GM12873 (cell line): ENCODE results near the gene PSME3IP1.

ENCODE experiments used
- TF ChIP-seq, protein P1 (sequence below): IDR thresholded peaks from 2 replicates; pipeline ENCODE4 v1.5.1; 2012; ENCODE audit warnings: low read depth, mild to moderate bottlenecking, moderate library complexity, low read length, control low read depth; ENCODE audit not compliant: insufficient read depth; ENCODE audit errors: missing control alignments

PSME3IP1 gene

DNA sequence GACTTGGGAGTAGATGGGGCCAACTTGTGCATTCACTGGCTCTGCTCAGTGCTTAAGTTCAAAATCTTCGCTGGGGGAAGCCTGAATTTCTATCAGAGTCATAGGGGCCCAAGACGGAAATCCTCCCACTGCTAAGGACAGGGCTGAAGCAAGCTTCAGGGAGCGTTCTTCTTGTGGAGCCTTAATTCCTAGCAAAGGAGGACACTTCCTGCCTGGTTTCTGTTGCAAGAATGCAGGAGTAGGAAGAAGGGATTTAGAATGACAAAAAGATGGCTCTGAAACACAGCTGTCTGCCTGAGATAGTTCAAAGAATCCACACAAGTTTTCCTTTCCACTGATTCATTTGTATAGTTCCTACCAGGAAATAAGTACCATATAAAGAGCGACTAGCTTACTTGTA lies 26.4 kb downstream of the PSME3IP1 start:
- TF ChIP-seq, protein P1, sequence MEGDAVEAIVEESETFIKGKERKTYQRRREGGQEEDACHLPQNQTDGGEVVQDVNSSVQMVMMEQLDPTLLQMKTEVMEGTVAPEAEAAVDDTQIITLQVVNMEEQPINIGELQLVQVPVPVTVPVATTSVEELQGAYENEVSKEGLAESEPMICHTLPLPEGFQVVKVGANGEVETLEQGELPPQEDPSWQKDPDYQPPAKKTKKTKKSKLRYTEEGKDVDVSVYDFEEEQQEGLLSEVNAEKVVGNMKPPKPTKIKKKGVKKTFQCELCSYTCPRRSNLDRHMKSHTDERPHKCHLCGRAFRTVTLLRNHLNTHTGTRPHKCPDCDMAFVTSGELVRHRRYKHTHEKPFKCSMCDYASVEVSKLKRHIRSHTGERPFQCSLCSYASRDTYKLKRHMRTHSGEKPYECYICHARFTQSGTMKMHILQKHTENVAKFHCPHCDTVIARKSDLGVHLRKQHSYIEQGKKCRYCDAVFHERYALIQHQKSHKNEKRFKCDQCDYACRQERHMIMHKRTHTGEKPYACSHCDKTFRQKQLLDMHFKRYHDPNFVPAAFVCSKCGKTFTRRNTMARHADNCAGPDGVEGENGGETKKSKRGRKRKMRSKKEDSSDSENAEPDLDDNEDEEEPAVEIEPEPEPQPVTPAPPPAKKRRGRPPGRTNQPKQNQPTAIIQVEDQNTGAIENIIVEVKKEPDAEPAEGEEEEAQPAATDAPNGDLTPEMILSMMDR, result no peak

DNA sequence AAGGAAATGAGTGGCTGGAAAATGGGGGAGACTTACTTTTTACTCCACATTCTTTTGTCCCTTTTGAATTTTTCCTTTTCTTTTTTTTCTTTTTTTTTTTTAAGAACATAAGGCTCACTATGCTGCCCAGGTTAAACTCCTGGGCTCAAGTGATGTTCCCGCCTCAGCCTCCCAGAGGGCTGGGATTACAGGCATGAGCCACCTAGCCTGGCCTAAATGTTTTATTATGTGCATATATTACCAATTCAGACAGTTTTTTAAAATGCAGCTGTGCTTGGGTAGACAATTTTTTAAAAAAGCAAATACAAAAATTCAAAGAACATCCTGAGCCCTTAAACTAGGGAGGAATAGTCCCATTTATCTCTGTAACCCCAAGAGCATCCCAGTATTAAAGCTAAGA lies 28.3 kb downstream of the PSME3IP1 start:
- TF ChIP-seq, protein P1, result no peak

DNA sequence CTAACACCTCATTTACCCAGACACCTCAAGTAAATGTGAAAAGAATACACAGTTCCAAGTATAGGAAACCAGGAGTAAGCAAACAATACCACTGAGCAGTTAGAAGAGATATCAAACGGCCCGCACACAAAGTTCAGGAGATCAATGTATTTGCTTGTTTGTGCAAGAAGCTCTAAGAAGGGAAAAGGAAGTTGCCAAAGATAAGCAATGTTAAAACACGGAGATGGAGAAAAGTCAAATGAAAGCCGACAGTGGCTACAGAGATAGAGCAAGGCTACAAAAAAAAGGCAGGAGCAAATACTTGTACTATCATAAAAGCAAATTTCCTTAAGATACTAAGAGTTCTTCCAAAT lies 29.5 kb downstream of the PSME3IP1 start:
- TF ChIP-seq, protein P1, result no peak

DNA sequence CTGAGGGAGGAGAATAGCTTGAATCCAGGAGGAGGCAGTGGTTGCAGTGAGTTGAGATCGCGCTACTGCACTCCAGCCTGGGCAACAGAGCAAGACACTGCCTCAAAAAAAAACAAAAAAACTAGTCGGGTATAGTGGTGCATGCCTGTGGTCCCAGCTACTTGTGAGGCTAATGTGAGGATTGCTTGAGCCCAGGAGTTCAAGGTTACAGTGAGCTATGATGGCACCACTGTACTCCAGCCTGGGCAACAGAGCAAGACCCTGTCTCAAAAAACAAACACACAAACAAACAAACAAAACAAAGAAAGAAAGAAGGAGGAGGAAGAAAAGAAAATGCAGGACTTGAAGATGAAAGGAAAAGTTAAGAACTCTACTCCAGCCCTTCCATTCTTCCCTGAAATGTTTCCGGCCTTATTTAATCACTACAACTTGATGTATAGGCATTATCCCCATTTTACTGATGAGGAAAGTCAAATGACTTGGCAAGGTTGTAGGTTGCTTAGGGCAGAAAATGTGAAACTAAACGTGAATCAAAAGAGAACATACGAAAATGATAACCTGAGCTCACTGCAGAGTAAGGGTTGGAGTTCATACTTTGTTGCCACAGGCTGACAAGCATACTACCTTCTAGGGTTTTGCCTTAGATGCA lies 30.0 kb downstream of the PSME3IP1 start:
- TF ChIP-seq, protein P1, result no peak

DNA sequence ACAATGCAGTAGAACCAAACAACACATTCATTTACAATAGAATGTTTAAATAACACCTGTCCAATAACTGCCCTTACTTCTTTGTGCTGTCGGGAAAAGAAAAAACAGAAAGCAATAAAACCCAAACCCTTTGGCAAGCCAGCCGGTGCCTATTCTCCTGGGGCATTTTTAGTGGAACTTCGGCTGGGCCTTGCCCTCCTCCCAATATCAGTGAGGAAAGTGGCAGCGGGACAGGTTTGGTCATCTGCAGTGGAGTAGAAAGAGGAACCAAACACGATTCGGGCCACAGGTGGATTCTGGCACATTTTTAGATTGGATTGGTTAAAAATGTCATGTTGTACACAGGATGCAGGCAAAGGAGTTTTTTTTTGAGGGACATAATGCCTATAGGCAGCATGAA lies 32.0 kb downstream of the PSME3IP1 start:
- TF ChIP-seq, protein P1, result no peak

DNA sequence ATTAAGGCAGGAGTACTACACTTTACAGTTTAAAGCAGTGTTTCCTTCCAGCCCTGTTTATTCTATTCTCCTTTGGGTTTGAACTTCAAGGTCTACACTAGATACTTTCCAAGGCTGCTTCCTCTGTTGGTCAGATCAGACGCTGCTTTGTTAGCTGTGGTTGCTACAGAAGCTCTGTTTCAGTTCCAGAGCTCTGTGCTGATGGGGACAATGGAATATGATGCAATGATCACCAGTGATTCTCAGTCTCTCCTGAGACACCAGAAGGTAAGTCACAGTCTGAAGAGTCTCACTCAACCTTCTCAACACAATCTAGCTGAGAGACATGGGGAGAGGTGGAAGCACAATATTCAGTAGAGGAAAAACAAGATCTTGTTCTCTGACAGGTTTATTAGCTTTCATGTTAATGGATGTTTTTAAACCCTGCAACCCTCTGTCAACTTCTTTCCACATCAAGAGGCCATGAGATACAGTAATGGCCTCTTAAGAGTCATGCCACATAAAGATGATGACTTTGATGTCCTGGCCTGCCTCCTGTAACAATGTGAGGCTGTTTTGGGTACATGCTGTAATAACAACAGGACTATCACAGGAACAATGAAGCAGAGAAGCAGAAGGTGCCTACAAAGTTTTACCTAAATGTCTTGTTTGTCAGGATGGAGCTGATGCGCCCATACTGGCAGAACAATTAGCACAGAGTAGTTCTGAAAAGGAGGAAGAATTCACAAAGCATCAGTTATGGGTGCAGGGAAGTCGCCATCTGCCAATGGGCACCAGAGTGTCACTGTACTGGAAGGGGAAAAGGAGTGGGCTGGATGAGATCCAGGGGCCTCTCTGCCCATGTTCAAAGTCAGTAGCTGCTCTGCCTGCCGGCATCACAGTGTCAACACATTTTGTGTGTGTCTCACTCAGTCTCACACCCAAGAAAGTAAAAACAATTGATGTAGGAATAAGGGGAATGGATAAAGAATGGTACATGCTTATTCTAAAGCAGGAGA lies 33.4 kb downstream of the PSME3IP1 start:
- TF ChIP-seq, protein P1, result no peak

DNA sequence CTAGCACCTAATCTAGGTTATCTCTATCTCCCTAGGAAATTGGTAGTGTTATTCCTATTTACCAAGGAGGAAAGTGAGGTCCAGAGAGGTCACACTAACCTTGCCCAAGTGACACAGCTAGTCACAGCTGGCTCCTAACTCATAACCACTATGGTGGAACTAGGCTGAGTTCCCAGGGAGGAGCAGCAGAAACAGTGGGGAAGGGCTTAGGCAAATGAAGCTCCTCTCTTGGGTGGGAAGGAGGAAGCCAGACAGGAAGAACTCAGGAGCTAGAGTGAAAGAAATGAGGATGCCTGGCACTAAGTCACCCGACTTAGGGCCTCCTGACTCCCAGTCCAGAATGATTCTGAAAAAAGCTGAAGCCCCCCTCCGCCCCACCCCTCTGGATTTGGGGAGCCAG lies 34.5 kb downstream of the PSME3IP1 start:
- TF ChIP-seq, protein P1, result no peak
